ENCODE results near the gene ZSCAN20.

- TF ChIP-seq CTCF (IDR thresholded peaks at IDR 0.05) (no peak), POLR2A (IDR thresholded peaks at IDR 0.05) (no peak)
These were observed 28.7 kb upstream of the ZSCAN20 start for GRCh38 chr1:33443705-33444180.
